HL-60/S4 (cell line): ENCODE results near the gene MAMDC4.
"Not testable (repeated sequence)": the region's sequence is repeated elsewhere in the genome, so short reads cannot be mapped to it uniquely, and the experiment has no call there.

Experiments
- in situ Hi-C: fragments of 300-500 bp; cut with MboI; formaldehyde crosslinking; loops from 2 replicates; pipeline ENCODE4 v1.14.3; 2022; ENCODE audit warnings: low sequenced_read_pairs

The MAMDC4 gene

GRCh38 chr9:136860933-136861873 is 9.1 kb downstream of the MAMDC4 start:
- in situ Hi-C loops = no loop called here

- in situ Hi-C loops = no loop called here
These were observed 9.8 kb downstream of the MAMDC4 start for GRCh38 chr9:136861874-136862457.

DNA sequence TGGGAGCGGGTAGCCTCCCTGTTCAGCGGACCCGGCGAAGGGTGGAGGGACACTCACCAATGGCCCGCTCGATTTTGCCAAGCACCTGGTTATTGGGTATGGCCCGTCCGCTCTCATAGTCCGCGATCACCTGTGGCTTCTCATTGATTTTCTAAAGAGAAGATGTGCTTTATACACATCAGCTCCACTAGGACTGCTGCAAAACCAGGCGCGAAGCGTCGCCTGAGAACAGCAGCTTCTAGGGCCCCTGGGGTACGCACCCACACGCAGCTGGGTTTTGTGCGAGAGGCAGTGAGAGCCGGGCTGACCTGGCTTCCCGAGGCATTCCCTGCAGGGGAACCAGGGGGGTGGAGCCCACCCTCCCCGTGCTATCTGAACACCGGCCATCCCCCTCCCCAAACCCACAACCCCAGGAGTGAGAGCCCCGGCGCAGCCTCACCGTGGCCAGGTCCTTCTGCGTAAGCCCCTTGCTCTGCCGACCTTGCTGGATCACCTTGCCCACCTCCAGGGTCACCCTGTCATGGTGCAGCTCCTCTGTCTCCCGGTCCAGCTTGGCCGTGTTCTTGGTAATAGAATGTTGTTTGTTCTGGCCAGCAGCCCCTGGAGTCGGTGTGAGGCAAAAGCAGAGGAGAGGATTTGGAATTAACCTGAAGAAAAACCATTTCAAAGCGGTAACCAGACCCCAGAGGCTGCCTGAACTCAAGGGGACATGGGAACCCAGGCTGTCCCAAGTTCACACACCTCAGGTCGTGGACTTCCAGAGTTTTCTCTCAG is 10.9 kb downstream of the MAMDC4 start:
- in situ Hi-C loops = no loop called here

- in situ Hi-C loops = no loop called here
These were observed 11.6 kb downstream of the MAMDC4 start for GRCh38 chr9:136863623-136864273.

DNA sequence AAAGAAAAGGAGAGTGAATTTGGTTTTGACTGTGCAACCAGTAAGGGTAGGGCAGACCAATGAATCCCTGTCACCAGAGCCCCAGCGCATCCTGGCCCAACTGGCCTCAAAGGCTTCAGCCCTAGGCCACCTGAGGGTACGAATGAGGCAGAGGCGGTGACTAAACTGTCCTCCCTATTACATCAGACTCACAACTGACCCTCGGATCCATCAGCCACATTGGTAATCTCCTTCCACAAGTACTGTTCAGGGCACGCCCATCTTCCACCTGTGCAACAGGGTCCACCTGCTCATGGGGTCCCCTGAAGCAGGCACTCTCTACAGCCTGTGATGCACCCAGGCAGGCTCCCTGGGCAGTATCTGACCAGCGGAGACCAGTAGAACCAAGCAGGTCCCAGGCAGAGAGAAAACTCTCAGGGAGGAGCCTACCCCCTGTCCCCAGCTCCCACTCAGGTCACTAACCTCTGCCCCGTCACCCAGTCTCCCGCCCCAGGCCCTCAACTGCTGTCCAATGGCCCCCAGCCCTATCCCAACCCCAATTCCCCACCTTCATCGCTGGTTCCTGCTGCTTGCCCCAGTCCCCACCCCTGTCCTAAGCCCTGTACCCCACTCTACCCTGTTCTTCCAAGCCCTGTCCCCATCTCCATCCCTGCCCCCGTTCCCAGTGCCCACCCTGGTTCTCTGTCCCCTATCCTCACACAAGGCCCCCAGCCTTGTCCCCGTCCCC is 13.1 kb downstream of the MAMDC4 start:
- in situ Hi-C loops = no loop called here

GRCh38 chr9:136865768-136866103 is 13.6 kb downstream of the MAMDC4 start:
- in situ Hi-C loops = no loop called here

- in situ Hi-C loops = not testable (repeated sequence)
These were observed 14.8 kb downstream of the MAMDC4 start for GRCh38 chr9:136866898-136867421.

DNA sequence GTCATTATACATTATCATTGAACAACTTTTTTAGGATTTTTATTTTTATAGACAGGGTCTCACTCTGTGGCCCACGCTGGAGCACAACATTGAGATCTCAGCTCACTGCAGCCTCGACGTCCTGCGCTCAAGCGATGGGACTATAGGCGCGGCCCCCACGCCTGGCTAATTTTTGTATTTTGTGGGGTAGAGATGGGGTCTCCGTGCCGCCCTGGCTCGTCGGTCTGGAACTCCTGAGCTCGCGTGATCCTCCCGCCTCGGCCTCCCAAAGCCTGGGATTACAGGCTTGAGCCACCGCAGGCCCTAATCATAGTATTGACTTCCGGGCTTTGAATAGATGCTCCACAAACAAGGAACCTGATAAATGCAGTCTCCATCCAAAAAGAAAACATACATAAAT is 15.3 kb downstream of the MAMDC4 start:
- in situ Hi-C loops = no loop called here

GRCh38 chr9:136867917-136868316 is 15.8 kb downstream of the MAMDC4 start:
- in situ Hi-C loops = no loop called here

GRCh38 chr9:136868644-136869043 is 16.5 kb downstream of the MAMDC4 start:
- in situ Hi-C loops = no loop called here

- in situ Hi-C loops = not testable (repeated sequence)
These were observed 17.5 kb downstream of the MAMDC4 start for GRCh38 chr9:136869611-136870010.

- in situ Hi-C loops = no loop called here
These were observed 23.0 kb downstream of the MAMDC4 start for GRCh38 chr9:136875155-136875554.

GRCh38 chr9:136876476-136876875 is 24.3 kb downstream of the MAMDC4 start:
- in situ Hi-C loops = no loop called here

- in situ Hi-C loops = no loop called here
These were observed 28.5 kb downstream of the MAMDC4 start for GRCh38 chr9:136880651-136881050.

DNA sequence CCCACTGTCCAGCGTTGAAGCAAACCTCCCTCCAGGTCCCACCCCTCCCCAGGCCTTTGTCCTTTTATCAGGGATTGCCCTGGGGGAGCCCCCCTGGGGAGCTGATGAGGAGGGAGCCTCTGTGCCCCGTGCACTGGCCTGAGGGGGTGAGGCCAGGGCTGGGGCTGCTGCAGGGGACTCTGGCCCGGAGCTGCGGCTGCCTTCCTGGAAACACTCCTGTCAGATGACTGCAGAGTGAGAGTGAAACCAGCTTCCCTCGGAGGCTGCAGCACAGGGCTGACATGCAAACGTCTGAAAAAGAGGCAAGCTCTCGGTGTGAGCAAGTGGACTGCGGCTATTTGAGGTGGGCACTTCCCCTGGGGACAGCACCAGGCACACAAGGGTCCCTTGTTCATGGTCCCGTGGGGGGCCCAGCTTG is 29.6 kb downstream of the MAMDC4 start:
- in situ Hi-C loops = no loop called here

- in situ Hi-C loops = no loop called here
These were observed 30.2 kb downstream of the MAMDC4 start for GRCh38 chr9:136882109-136882946.

GRCh38 chr9:136882947-136883283 is 30.8 kb downstream of the MAMDC4 start:
- in situ Hi-C loops = not testable (repeated sequence)

- in situ Hi-C loops = not testable (repeated sequence)
These were observed 31.5 kb downstream of the MAMDC4 start for GRCh38 chr9:136883670-136884069.

GRCh38 chr9:136885950-136886578 is 33.9 kb downstream of the MAMDC4 start, which contains the start of gene TRAF2:
Gene TRAF2, plus strand, starts transcription at chr9:136886516. Its CDS starts 12,225 bp downstream, at chr9:136898741.
- in situ Hi-C loops = no loop called here
